NCI-H460 (cell line): ENCODE results near the gene DLGAP4. TPM values are rescaled to one million over a fixed set of nuclear protein-coding genes. Genes with fewer than 3 reads are reported as not detected.

Experiments
- DNase-seq: peaks from one replicate; pipeline ENCODE4 v3.0.0-alpha.2; 2016; ENCODE audit warnings: low read depth; ENCODE audit errors: extremely low read depth
- total RNA-seq: library from RNA; depleted of rRNA; stranded (reverse); fragments of >200 nt; shearing (Covaris generic); gene quantifications from 2 replicates; pipeline ENCODE4 v1.2.3, GENCODE V29; 2014

The DLGAP4 gene
- total RNA-seq, 1 experiment from 2014 or later = 10.4 TPM

GRCh38 chr20:36346256-36346655 is 40.1 kb downstream of the DLGAP4 start:
- DNase-seq = no peak

GRCh38 chr20:36349384-36350170 is 43.4 kb downstream of the DLGAP4 start:
- DNase-seq = no peak

- DNase-seq = no peak
Measured at GRCh38 chr20:36350439-36350838, 44.3 kb downstream of the DLGAP4 start.

DNA sequence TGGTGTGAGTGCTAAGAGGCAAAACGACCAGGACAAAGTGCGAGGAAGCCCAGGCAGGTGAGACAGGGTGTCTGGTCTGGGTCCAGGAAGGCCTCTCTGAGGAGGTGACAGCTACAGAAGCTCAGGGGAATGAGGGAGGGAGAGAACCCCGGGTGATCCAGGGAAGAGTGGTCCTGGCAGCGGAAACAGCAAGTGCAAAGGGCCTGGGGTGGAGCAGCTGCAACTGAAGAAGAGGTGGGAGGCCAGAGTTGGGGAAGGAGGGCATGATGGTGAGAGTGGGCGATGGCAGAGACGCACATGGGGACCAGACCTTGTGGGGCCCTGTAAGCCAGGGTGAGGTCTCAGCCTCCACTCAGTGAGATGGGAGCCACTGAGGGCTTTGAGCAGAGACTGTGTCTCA is 45.8 kb downstream of the DLGAP4 start:
- no peak for DNase-seq

DNA sequence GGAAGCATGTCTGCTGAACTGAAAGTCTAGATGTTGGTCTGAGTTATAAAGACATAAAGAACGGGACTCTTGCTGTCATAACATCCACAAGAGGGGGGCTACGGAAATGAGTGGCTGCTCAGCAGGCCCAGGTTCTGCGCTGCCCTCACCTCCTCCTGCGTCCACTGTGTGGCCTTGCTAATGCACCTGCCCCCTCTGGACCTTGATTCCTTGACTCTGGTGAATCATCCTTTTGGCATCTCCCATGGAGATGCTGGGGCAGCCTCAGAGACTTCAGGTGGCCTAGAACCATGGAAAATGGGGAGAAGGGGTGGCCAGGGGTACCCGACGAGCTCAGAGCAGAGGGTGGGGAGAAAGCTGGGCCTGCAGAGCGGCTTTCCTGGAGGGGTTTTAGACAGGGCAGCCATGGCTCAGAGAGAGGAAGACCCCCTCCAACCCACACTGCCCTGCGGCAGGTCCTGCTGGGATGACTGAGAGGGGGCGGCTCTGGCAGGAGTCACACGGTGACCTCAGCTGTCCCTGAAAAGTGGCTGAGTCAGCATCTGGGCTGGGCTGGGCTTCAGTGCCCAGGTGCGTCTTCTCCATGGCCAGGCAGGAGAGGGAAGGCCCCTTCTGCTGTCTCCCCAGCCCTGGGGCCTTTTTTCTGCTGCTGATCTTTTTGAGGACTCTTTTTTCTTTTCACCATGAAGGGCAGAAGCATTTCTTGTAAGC is 46.9 kb downstream of the DLGAP4 start:
- no peak for DNase-seq

- no peak for DNase-seq
Measured at GRCh38 chr20:36353740-36354139, 47.6 kb downstream of the DLGAP4 start.

DNA sequence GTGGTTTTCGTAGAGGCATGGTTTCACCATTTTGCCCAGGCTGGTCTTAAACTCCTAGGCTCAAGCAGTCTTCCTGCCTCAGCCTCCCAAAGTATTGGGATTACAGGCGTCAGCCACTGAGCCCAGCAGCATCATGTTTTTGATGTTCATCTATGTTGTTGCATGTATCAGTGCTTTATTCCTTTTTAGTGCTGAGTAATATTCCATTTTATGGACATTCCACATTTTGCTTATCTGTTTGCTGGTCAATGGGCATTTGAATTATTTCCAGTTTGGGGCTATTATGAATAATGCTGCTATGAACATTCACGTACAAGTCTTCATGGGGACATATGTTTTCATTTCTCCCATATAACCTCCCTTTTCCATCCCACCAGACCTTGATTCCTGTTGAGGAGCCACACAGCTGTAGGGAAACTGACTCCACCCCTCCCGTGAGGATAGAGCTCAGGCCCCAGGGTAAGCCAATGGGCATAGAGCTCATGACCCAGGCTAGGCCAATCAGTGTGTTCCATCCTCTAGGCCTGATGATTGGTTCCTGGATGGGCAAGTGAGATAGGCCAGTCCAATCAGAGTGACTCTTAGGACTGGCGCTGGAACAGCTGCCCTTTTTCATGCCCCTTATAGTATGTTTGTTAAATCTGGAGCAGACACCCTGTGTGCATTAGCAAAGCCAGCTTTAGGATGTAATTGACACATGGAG is 49.5 kb downstream of the DLGAP4 start:
- DNase-seq = no peak

DNA sequence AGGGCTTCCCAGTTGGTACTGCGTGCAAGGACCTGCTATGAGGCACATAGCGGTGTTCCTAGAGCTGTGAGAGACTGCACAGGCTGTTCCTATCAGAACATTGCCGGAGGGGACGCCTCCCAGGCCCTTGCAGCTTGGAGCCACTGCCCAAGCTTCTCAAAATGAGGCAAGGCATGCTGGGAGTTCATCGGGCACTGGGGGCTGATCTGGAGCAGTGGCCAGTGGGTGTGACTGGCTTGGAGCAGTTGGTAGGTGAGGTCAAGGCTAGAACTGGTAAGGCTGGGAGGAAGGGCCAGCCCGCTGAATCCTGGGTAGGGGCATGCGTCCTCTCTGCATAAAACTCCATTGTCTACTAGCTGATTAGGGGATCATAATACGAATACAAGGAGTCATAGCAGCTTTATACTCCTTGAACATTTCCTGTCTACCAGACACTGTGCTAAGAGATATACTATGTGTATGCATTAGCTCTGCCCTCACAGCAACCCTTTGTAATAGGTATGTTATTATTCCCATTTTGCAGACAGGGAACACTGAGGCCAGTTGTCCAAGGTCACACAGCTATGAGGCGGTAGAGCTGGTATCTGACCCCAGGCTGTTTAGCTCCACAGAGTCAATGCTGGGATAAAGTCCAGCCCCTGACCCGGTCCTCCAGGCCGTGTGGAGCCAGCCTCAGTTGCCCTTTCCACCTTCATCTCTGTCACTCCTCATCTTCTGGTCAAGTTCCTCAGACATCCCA is 53.7 kb downstream of the DLGAP4 start:
- no peak for DNase-seq

DNA sequence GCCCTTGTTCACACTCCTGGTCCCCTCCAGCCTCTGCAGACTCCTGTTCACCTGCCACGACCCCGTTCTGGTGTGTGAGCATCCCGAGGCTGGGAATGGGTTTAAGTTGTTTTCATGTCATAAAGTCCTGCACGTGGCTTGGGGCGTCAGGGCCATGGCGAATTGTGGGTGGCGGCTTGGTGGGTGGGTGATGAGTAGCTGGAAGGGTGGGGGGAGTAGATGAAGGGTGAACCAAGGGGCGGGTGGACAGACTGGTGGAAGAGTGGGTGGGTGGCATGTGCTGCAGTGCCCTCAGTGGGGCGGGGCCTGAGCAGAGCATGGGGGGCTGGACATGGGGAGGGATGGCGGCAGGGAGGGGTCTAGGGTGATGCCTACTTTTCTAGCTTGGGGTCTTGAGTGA is 54.3 kb downstream of the DLGAP4 start:
- DNase-seq = no peak

GRCh38 chr20:36361406-36361805 is 55.3 kb downstream of the DLGAP4 start:
- DNase-seq = no peak

DNA sequence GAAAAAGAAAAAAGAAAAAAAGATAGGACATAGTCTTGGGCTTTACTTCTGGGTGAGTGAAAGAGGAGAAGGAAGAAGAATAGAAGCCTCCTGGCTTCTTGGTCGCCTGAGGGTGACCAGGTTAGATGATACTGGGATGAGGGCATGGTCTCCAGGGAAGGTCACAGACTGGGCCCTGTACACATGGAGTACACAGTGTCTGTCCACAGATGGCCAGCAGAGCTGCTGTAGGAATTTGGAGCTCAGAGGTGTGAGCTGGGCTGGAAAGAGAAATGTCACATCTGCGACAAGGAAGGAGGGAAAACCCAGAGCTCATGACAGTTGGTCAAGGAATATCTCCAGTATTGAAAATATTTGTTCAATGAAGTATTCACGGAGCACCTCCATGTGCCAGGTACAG is 56.1 kb downstream of the DLGAP4 start:
- no peak for DNase-seq

- DNase-seq = no peak
Measured at GRCh38 chr20:36362978-36363713, 57.0 kb downstream of the DLGAP4 start.

GRCh38 chr20:36364506-36364905 is 58.4 kb downstream of the DLGAP4 start:
- DNase-seq = no peak

DNA sequence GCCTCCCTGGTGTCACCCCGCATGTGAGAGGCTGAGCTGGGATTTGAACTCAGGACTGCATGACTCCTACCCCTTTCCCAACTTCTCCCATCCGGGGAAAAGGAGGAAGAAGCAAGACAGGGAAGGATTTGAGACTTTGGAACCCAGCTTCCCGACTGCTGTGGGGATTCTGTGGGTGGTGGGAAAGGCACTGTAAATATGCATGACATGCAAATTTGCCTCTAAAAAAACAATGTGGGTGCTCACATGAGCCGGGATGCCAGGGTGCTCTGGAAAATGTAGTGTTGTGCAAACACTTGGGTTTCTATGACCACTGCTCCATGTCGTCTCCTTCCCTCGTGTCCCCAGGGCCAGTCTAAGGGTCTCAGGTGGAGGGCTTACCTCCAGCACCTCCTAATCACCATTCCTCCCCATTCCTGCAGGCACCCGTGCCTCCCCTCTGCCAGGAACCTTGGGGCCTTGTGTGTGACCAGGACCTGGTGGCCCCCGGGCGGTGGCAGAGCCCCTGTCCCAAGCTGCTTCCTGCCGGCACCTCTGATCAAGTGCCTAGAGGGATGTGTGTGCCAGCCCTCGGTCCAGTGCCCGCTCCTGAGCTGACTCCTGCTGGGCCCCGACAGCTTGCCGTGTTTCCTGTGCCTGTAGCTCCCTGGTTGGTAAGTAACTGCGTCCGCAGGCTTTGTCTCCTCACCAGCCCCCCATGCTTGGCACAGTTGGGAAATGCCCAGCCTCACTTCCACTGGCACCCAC is 60.7 kb downstream of the DLGAP4 start:
- DNase-seq = no peak

DNA sequence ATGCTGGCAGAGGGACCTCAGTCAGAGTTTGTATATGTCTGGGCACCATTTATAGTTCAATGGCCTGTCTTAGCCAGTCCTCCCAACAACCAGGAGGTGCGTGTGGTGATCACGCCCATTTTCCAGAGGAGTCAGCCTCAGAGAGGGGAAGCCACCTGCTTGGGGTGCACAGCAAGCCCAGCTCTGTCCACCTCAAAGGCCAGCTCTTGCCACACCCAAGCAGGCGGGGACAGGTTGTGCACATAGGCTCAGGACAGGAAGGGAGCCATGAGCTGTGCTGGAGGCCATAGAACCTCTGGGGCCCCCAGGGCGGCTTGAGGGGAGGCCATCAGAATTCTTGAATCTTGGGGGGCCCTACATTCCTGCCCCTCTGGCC is 61.2 kb downstream of the DLGAP4 start:
- DNase-seq = no peak

DNA sequence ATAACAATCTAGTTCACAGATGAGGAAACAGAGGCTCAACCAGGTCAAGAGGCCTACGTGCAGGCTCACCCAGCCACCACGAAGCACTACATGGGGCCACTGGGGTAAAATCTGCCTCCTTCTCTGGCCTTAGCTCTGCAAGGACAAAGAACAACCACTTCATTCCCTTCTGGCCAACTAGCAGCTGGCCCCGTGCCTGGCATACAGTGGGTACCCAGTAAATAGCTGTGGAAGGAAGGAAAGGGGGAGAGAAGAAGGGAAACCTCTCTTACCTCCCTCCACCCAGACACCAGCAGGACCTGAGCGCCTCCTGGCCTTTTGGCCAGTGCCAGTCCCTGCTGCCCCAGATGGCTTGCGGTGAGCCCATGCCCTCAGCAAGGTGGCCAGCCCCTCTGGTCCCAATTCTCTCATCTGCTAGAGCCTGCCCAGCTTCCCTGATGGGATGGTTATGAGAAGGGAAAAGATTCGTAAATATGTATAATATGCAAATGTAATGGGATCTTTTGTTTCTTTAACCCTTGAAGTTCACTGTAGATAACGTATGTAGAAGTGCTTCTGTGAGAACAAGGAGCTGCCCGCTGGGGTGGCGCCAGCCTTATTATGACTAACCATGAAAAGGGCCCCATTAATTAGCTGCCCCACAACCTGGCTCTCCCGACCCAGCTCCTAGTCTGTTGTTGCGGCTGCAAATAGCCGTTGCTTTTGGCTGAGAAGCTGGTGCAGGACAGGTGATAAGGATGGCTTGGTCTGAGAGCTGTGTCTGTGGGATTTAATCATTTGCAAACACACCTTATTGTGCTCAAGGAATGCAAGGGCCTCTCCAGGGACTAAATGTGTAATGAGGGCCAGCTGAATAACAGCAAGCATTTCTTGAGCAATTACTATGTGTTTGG is 62.0 kb downstream of the DLGAP4 start:
- DNase-seq = no peak

DNA sequence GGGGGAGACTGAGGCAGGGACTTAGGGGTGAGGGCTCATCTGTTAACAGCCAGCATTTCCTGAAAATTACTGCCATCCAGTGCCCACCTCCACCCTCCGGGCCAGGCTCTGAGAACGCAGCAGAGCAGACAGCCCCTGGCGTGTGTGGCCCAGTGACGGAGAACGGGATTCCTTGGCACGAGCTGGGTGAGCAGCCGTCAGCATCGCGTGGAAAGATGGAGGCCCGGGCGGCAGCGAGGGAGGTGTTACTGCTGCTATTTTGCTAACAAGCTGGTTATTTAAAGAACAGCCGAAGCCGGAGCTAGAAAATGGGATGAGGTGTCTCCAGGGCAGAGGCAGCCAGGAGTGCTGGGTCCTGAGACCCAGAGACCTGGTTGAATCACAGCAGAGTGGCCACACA is 62.7 kb downstream of the DLGAP4 start:
- no peak for DNase-seq

DNA sequence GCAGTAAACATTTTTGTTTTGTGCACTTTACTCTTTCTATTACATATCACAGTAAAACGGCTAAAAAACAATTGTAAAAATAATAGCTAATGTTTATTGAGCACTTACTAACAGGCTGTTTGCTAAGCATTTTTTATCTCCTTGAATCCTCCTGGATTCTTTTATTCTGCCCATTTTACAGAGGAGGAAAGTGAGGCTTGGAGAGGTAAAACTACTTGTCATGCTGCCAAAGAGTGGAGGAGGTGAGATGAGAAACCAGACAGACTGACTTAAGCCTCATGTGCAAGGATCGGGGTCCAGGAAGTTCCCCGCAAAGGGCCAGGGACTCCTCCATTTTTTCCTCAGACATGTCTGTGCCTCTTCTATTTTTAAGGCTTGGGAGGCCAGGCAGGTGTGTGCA is 63.6 kb downstream of the DLGAP4 start:
- DNase-seq = no peak
